GM12874 (cell line): ENCODE measurements around the gene ARID3A.

ENCODE experiments used
- TF ChIP-seq, protein P1 (sequence below): IDR thresholded peaks from 2 replicates; pipeline ENCODE4 v1.5.1; 2011; ENCODE audit warnings: low read depth, mild to moderate bottlenecking, control low read depth, low read length, moderate library complexity; ENCODE audit not compliant: insufficient read depth

The ARID3A gene

GRCh38 chr19:928471-929202, 2.8 kb downstream of the ARID3A start:
- TF ChIP-seq, protein P1, sequence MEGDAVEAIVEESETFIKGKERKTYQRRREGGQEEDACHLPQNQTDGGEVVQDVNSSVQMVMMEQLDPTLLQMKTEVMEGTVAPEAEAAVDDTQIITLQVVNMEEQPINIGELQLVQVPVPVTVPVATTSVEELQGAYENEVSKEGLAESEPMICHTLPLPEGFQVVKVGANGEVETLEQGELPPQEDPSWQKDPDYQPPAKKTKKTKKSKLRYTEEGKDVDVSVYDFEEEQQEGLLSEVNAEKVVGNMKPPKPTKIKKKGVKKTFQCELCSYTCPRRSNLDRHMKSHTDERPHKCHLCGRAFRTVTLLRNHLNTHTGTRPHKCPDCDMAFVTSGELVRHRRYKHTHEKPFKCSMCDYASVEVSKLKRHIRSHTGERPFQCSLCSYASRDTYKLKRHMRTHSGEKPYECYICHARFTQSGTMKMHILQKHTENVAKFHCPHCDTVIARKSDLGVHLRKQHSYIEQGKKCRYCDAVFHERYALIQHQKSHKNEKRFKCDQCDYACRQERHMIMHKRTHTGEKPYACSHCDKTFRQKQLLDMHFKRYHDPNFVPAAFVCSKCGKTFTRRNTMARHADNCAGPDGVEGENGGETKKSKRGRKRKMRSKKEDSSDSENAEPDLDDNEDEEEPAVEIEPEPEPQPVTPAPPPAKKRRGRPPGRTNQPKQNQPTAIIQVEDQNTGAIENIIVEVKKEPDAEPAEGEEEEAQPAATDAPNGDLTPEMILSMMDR = no peak

DNA sequence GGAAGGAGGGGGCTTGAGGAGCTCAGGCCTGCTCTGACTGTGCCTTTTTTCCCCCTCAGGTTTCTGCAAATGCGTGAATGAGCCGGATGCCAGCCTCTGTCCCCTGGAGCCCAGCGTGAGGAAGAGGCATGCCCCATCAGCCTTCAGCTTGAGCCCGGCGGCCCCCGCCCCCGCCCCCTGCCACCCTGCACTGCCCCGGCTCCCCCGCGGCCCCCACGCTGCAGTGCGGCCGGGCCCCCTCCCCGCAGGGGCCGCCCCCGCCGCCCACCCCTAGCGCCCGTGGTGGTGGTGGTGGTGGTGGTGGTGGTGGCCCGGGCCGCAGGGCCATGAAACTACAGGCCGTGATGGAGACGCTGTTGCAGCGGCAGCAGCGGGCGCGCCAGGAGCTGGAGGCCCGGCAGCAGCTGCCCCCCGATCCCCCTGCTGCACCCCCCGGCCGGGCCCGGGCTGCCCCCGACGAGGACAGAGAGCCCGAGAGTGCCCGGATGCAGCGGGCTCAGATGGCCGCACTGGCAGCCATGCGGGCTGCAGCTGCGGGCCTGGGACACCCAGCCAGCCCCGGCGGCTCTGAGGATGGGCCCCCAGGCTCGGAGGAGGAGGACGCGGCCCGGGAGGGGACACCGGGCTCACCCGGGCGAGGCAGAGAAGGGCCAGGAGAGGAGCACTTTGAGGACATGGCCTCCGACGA, 3.5 kb downstream of the ARID3A start:
- TF ChIP-seq, protein P1 = no peak

GRCh38 chr19:929891-930258, 4.0 kb downstream of the ARID3A start:
- TF ChIP-seq, protein P1 = no peak

DNA sequence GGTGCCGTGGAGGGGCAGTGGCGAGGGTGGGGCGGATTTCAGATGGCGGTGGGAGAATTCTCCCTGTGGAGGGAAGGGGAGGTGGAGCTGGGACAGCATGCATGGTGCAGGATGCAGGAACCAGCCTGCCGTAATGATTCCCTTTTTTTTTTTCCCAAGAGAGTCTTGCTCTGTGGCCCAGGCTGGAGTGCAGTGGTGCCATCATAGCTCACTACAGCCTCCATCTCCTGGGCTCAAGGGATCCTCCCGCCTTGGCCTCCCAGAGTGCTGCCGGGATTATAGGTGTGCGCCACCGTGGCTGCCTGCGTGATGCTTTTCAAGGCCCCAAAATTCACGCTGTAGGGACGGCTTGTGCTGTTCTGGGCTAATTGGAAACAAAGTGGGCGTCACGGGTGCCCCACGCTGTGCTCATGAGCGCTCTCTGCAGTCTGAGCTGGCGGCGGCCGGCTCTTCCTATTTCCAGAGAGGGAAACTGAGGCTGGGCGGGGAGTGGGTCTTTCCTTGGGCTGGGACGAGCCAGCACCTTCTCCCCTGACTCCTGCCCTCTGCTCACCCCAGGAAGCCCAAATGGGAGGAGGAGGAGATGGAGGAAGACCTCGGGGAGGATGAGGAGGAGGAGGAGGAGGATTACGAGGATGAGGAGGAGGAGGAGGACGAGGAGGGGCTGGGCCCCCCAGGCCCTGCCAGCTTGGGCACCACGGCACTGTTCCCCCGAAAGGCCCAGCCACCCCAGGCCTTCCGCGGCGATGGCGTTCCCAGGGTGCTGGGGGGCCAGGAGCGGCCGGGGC, 6.2 kb downstream of the ARID3A start:
- TF ChIP-seq, protein P1 = no peak

GRCh38 chr19:932648-933552, 7.1 kb downstream of the ARID3A start:
- TF ChIP-seq, protein P1 = no peak

- TF ChIP-seq, protein P1 = no peak
These were observed 7.7 kb downstream of the ARID3A start for GRCh38 chr19:933553-933882.
